ENCODE measurements around the gene KIF16B.
A peak's percentile ranks its signal among the peaks of the same experiment; 100 is the strongest.

Gene KIF16B

DNA sequence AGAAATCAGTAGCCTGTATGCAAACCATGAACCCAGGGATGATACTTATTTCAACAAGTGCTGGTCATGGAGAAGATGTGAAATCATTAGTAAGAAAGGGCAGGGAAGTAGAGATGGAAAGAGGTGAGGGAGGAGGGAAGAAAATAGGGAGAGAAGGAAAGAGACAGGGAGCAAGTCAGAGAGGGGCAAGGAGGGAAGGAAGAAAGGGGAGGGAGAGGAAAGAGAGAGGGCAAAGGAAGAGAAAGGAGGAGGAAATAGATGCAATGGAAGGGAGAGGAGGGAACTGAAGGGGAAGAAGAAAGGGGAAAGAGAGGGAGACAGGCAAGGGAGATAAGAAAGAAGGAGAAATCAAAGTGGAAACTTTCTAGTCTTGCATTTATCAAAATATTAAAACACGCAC is 195.1 kb downstream of the KIF16B start:
- TF ChIP-seq, protein P1, sequence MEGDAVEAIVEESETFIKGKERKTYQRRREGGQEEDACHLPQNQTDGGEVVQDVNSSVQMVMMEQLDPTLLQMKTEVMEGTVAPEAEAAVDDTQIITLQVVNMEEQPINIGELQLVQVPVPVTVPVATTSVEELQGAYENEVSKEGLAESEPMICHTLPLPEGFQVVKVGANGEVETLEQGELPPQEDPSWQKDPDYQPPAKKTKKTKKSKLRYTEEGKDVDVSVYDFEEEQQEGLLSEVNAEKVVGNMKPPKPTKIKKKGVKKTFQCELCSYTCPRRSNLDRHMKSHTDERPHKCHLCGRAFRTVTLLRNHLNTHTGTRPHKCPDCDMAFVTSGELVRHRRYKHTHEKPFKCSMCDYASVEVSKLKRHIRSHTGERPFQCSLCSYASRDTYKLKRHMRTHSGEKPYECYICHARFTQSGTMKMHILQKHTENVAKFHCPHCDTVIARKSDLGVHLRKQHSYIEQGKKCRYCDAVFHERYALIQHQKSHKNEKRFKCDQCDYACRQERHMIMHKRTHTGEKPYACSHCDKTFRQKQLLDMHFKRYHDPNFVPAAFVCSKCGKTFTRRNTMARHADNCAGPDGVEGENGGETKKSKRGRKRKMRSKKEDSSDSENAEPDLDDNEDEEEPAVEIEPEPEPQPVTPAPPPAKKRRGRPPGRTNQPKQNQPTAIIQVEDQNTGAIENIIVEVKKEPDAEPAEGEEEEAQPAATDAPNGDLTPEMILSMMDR (IDR thresholded peaks at IDR 0.05; ENCODE audit: insufficient read depth, low read length, missing control alignments) = no peak
- DNase-seq (ENCODE audit: low read depth, low spot score) = no peak
- ChIA-PET POLR2A (no interaction called here), CTCF (no interaction called here)
- no peak overlapping the region for H3K4me3 ChIP-seq (ENCODE audit: low read depth, low read length)

DNA sequence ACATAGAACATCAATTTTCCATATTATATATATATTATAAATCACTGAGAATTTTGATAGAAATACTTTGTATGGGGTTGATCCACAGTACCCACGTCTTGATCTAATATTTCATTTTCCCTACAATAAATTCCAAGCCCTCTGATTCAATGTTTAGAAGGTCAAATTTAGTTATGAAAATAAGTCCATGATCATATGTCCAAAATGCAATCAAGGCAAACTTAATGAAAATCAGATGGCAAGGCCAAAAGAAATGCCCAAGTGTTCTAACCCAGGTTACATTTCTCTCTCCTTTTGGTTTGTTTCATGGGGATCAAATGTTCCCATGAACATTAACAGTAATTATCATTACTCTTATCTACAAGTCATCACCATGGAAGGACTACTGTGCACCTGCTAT is 203.8 kb downstream of the KIF16B start:
- TF ChIP-seq, protein P1 (IDR thresholded peaks at IDR 0.05; ENCODE audit: insufficient read depth, low read length, missing control alignments) = no peak
- no peak for DNase-seq (ENCODE audit: low read depth, low spot score)
- H3K4me3 ChIP-seq (ENCODE audit: low read depth, low read length) = no peak overlapping the region
- CTCF ChIA-PET = no interaction called here
- POLR2A ChIA-PET = no interaction called here

DNA sequence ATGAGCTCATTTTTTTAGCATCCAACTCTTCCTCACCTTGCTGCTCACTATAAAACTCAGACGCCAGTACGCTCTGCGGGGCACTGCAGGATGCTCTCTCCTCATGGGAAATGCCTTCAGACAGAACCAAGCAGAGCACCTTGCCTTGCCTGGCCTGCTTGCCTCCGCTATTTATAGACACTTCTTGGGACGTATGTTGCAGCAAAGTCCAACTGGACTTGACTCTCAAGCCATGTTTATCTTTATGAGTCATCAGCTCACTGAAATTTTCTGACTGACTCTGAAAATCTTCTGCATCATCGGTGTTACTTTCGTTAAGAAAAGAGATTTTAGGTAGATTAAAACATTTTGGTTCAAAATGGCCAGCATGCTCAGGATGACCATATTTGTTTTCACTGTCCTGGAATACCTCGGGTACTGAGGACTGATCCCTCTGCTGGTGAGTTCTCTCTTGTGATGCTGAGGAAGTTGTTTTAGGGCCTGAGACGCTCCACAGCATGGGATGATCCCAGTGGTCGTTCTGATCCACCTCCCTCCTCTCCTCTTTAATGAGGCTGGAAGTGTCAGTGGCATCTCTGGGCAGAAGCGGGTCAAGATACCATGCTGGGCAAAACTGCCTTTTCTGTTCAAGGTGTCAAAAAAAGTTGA is 204.5 kb downstream of the KIF16B start:
- no peak overlapping the region for H3K4me3 ChIP-seq (ENCODE audit: low read depth, low read length)
- ChIA-PET POLR2A (no interaction called here), CTCF (no interaction called here)
- peak; percentile 36 for DNase-seq (ENCODE audit: low read depth, low spot score)
- TF ChIP-seq, protein P1 (IDR thresholded peaks at IDR 0.05; ENCODE audit: insufficient read depth, low read length, missing control alignments) = no peak

GRCh38 chr20:16367948-16368560 is 205.2 kb downstream of the KIF16B start:
- ChIA-PET CTCF (no interaction called here), POLR2A (no interaction called here)
- TF ChIP-seq, protein P1 (IDR thresholded peaks at IDR 0.05; ENCODE audit: insufficient read depth, low read length, missing control alignments) = no peak
- no peak overlapping the region for H3K4me3 ChIP-seq (ENCODE audit: low read depth, low read length)
- no peak for DNase-seq (ENCODE audit: low read depth, low spot score)

DNA sequence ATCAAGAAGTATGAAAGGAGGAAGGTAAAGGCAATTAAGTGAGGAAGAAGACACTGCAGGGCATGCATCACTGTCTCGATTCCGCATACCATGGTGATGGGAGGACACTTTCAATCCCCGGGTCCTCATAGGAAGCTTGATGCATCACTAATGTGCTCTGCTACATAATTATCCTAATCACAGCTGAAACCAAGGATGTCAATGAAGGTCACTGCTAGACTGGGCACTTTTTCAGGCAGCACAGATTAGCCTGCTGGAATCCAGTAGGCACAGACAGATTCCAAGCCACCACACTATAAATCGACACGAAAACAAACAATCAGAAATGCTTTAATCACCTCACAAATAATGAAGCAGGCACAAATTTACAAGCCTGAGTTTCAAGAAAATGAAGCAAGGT is 206.7 kb downstream of the KIF16B start:
- TF ChIP-seq, protein P1 (IDR thresholded peaks at IDR 0.05; ENCODE audit: insufficient read depth, low read length, missing control alignments) = no peak
- POLR2A ChIA-PET = no interaction called here
- CTCF ChIA-PET = no interaction called here
- H3K4me3 ChIP-seq (ENCODE audit: low read depth, low read length) = no peak overlapping the region
- no peak for DNase-seq (ENCODE audit: low read depth, low spot score)

DNA sequence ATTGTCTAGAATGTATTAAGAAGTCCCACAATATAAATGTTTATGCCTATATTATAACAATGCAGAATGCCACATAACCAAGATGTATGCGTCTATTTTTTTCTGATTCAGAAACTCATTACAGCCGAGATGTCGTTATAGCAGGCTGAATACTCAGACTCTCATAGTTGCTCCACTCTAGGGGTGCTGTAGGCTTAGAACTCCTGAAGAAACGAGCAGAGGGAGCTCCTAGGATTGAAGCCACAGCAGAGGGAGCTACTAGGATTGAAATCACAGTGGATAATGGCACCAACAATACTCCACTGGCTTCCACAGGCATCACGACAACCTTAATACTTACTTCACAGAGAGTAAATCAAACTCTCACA is 208.9 kb downstream of the KIF16B start:
- TF ChIP-seq, protein P1 (IDR thresholded peaks at IDR 0.05; ENCODE audit: insufficient read depth, low read length, missing control alignments) = no peak
- ChIA-PET POLR2A (no interaction called here), CTCF (no interaction called here)

More for the DNA sequence above, 208.9 kb downstream of the KIF16B start:
- no peak for DNase-seq (ENCODE audit: low read depth, low spot score)
- no peak overlapping the region for H3K4me3 ChIP-seq (ENCODE audit: low read depth, low read length)
